Stimulated activated CD4-positive, alpha-beta T cell treated with anti-CD3 and anti-CD28 coated beads, TNF-alpha, amount 100 ng/mL, for 24 hours (primary cell): ENCODE results near the gene NSUN3.
"Not testable (repeated sequence)": the region's sequence is repeated elsewhere in the genome, so short reads cannot be mapped to it uniquely, and the experiment has no call there.

Experiments used
- DNase-seq, 3 experiments: peaks; one replicate each; pipeline ENCODE4 v3.0.0-alpha.2; 2020; ENCODE audit warnings: low read depth in 3 of 3

NSUN3 gene

DNA sequence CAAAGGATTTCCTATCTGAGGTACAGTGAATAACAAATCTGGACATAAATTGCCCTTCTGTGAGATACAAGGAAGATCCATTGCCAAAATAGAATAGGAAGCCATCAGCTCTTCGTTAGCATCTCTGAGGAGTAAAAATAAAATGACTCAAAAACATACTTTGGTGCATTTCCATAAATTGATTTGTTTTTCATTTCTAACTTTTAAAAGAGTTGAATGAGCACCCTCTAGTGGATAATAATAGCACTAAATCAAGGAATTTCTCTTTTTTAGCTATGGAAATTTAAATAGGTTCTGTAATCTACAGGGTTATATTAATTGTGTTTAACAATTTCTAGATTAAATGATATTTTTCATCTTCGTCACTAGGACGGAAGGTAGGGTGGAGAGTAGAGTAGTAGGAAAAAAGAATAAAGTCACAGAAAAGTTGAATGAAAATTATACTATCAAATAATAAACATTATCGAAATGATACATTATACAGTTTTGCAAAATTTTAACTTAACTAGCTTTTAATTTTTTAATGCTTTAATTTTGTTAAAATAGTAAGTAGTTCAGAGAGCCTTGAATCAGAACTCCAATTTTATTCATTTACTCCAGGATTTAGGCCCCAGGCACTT lies 6.4 kb downstream of the NSUN3 start:
- no peak for DNase-seq

DNA sequence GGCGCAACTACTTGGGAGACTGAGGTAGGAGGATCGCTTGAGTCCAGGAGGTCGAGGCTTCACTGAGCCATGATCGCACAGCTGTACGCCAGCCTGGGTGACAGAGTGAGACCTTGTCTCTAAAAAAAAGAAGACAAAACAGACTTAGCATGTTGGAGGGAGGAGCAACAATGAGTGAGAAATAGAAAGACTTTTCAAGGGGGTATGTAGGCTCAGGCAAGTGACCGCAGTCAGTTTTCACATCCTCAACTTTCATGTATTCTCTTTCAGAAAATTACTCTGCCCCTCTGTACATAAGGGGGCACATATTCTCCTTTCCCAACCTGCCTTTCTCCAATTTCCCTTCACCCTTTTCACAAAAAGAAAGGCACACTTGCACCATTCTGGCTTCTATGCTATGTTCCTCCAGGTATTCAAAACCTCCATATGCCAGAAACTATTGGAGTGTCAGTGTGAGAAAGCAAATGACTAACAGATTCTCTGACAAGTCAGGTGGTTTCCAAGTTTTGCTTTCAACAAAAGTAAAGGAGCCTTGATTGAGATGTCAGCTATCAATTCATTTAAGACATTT lies 7.6 kb downstream of the NSUN3 start:
- no peak for DNase-seq

DNA sequence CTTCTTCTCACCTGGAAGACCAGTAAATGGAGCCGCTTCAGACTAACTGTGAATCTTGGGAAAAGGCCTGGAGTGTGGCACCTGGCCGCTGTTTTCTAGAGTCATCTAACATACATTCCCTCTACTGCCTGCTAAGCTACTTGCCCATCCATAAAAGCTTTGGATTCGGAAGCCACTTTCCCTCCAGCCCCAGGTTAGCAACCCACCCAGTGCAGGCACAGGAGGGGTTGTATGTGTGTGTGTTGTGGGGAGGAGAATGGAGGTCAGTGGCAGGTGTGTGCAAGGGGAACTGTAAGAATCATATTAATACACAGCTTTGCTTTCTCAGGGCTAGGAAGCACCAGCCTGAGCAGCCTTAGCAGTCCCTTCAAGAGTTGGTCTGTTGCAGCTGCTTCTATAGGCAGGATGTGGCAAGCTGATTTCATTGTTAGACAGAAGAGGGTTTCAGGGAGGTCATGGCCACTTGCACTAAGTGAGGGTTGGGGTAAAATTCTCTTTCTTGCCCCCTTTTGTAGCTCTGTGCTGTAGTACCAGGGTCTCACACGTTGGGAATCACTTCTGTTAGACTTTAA lies 8.9 kb downstream of the NSUN3 start:
- no peak for DNase-seq

DNA sequence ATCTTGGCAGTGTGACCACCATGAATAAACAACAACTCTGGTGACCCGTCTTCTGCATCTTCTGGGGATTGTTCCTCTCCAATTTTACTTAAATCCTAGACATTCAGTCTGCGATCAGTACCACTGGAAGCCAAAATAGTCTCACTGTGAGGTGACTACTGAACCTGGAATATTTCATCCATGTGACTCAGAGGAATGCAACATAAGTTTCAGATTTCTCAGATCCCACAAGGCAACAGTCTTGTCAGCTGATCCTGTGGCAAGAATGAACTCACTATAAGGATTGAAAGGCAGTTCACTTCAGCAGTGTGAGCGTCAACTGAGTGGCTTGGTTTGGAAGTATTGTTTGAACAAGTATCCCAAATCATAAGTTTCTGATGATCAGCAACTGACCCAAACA lies 13.2 kb downstream of the NSUN3 start:
- no peak for DNase-seq

DNA sequence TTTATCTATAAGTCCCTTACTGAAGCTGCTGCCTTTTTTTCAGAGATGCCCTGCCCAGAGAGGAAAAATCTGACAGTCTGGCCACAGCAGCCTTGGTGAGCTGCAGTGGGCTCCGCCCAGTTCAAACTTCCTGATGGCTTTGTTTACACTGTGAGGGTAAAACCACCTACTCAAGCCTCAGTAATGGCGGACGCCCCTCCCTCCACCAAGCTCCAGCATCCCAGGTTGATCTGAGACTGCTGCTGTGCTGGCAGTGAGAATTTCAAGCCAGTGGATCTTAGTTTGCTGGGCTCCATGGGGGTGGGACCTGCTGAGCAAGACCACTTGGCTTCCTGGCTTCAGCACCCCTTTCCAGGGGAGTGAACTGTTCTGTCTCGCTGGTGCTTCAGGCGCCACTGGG lies 17.7 kb downstream of the NSUN3 start:
- not testable (repeated sequence) for DNase-seq

DNA sequence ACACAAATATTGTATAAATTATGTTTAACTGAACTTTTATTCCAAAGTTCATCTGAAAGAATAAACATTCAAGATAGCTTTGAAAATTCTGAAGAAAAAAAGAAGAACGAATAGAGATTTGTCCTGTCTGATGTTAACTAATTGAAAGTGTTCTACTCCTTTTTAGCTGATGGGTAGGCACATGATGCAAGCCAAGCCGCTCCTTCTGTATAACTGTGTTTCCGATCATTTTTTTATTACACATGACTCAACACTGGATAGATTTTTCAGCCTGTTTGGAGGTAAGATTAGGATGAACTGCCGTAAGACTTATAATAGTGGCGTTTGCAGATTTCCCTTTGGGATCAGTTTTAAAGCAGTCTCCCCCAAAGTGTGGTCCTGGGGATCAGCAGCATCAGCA lies 19.0 kb downstream of the NSUN3 start:
- DNase-seq: no peak

DNA sequence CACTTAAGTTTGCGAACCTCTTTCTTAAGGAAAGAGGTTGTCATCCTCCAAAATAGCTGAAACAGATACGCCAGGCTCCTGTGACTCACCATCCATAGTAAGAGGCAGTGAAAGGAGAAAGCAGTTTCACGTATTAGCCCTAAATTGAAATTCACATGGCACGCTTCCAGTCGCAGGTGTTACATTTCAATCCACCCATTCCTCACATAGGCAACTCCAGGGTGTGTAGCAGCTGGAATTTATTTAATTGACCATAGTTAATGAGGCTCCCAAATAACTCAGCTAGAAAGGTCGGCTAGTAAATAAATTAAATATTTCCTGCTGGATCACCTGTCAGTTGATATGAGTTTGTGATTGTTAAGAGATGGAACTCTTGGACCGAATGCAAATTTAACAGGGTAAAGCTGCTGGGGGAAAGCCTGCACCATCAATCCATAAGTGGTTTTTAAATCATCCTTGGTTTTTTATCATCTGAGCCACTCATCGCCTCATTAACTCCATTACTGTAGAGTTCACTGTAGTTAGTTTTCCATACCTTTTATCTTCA lies 19.6 kb downstream of the NSUN3 start:
- no peak for DNase-seq

DNA sequence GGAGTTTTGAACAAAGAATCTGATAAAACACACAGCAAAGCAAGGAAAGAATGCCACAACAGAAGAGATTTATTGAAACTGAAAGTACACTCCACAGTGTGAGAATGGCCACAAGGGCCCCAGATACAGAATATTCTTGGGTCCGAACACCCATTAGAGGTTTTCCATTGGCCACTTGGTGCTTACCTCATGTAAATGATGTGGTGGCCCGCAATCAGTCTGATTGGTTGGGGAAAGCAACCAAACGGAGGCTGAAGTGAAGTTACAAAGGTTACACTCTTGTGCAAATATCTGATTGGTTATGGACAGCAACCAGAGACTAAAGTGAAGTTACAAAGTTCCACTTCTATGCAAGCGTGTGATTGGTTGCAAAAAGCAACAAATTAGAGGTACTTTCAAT lies 20.4 kb downstream of the NSUN3 start:
- DNase-seq: no peak

DNA sequence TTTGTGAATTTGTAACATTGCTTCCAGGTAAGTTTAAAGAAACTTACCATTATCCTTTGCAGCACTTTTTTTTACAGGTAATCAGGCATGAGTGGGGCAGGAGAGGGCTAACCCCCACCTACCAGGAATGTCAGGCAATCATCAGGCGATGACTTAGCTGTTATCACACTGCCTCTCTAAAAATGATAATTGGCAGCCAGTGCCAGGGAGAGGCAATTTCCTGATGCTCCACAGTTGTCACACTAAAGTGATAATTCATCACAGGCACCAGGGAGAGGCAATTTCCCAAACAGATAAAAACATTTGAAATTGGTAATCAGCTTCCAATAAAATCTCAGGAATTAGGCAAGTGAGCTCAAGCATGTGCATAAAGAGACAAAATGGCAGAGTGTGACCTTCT lies 26.3 kb downstream of the NSUN3 start:
- no peak for DNase-seq

DNA sequence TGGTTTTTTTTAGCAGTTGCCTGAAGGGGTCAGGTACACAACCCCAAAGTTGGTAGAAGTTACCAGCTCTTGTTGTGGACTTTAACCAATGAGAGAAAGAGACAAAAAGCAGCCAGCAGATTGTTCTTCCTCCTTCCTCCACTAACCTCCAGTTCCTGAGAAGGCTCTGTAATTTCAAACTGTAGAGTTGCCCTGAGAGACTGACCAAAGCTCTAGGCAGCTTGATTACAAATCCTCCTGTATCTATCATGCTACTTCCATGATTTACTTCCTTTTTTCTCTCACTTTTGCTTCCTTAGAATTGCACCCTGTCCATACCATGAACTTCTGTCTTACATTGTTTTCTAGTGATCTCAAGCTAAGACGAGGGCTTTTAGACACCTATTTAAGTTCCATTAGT lies 29.2 kb downstream of the NSUN3 start:
- no peak for DNase-seq

DNA sequence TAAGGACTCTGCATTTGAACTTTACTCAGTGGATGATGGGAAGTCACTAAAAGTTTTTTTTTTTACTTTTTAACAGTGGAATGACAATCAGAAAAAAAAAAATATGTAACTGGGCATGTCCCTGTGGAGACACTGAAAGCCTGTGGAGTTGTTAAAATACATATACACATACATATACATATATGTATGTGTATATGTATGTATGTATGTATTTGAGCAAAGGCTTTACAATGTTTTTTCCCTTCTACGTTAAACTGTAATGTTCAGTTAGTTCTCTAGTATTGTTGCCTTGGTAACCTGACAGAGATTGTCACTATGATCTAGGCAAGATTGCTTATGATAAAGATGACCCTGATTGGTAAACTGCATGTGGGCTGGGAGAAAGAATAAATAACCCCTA lies 30.3 kb downstream of the NSUN3 start:
- no peak for DNase-seq

DNA sequence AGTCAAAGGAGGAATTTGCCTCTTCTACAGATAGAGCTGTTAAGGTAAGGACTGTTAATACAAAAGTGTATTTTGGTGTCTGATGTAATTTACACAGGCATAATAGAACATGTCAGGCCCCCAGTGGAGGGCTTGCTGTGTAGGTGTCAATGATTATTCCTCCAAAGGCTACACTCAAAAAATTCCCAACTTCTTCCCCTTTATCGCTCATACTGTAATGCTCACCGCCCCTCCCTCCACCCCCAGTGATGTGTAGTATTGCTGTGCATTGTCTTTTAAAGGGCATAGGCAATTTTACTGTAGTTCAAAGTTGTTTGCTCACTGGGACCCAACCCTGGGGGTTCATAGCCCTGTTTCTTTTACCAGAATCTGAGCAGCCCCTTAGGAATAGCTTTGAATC lies 32.2 kb downstream of the NSUN3 start:
- DNase-seq: no peak

DNA sequence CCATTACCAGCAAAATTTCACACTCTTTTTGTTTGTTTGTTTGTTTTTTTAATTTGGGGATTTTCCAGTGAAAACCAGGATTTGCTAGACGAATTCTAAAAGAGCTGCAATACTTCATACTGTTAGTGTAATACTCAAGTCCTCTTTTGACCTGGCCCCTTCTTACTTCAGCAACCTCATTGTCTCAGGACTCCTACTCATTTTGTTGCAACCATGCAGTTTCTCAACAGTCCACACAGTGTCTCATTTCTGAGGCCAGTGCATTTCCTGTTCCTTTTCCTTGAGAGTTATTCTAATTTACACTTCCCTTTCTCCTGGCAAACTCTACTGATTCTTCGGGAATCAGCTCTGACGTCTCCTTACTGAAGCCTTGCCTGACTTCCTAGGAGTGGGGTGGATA lies 35.6 kb downstream of the NSUN3 start:
- DNase-seq: no peak

DNA sequence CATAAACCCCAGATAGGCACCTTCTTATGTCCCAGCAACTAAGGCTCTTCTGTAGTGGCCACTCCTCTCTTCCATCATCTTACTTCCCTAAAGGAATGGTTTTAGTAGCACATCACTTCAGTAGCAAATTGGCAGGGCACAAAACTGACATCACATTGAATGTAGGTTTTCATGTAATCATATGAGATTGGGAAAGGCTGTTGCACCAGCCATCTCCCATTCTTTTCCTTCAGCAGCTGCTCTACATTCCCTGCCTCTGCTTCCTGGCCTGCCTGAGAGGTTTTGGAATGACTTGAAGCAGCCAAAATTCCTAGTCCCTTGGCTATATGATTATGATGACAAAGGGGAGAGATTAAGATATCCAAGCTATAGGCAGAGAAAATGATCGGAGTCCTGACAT lies 36.5 kb downstream of the NSUN3 start:
- DNase-seq: no peak

DNA sequence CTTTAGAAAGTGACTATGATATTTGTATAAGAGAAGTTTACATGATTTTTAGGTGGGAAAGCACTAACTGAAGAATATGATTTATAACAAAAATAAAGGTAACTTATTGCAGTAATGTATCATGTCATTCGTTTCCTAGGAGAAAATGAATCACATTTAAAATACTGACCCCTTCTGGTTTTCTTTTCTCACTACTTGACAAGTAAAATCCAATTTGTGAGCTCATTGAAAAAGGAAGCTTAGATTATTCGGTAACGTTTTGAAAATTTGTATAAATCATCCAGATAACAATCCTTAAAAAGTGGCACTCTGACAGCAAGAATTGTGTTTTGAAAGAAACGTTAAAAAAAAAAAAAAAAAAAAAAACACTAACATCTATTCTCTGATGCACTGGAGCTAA lies 39.0 kb downstream of the NSUN3 start:
- no peak for DNase-seq

DNA sequence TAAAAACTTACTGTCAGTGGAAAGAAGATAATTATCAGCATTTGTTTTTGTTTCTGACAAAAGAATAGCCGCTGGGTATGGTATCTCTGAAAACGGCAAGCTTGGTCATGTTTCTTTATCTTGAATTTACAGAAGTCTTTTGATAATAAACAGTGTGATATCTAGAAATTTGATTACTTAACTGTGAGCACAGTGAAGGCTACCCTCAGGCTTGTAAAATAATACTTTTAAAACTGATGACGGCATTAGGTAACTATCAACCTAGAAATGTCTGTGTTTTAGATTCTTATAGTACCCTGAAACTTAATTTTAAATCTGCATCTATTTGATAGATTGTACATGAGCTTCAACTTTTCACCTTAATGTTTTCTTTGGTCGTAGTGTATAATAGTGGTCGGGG lies 43.4 kb downstream of the NSUN3 start:
- no peak for DNase-seq

DNA sequence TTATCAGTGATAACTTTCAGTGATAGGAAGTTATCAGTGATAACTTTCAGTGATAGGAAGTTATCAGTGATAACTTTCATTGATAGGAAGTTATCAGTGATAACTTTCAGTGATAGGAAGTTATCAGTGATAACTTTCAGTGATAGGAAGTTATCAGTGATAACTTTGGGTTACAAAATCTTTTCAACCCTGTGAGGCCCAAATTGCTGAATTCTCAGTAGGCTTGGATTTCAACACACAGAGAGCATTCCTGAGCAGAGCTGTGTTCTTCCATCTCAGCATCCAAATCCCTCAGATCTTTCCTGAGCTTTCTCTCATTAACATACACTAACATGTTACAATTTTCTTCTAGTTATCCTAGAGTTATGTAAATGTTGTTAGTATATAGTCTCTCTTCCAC lies 47.4 kb downstream of the NSUN3 start:
- DNase-seq: not testable (repeated sequence)

DNA sequence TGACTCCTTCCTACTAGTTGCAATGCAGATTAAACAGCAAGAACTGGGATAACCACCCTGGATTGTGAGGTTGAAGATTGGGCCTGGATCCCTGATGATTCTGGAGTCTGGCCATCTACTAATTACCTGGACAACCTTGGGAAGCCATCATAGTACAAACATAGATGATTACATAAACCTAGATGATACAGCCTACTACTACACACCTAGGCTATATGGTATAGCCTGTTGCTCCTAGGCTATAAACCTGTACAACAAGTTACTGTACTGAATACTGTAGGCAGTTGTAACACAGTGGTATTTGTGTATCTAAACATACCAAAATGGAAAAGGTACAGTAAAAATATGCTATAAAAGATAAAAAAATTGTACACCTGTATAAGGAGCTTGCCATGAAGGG lies 48.0 kb downstream of the NSUN3 start:
- no peak for DNase-seq

DNA sequence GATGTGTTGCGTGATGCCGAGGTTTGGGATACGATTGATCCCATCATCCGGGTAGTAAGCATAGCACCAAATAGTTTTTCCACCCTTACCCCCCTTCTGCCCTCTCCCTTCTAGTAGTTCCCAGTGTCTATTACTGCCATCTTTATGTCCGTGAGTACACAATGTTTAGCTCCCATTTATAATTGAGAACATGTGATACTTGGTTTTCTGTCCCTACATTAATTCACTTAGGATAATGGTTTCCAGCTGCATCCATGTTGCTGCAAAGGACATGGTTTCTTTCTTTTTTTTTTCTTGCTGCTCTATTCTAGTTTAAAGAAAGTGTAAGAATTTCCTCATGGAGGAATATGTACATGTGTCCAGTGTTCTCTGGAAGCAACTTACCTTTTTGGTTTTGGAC lies 51.8 kb downstream of the NSUN3 start:
- no peak for DNase-seq

DNA sequence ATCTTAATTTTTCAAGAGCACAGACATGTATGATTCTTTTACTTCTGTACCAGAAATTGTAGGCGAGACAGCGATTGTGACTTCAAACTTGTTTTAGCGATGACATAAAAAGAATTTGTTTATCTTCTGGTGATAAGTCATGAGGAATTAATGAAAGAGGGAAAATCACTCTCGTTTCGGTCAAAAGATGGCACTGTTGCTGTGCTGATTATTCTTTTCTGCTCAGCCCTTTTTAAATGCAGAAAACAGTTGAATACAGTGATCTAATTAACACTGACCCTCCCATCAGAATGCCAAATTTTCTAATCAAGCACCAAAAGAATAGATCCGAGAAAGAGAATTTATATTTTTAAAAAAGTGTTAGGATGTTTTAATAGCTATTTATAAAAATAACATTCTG lies 52.6 kb downstream of the NSUN3 start:
- DNase-seq: no peak

DNA sequence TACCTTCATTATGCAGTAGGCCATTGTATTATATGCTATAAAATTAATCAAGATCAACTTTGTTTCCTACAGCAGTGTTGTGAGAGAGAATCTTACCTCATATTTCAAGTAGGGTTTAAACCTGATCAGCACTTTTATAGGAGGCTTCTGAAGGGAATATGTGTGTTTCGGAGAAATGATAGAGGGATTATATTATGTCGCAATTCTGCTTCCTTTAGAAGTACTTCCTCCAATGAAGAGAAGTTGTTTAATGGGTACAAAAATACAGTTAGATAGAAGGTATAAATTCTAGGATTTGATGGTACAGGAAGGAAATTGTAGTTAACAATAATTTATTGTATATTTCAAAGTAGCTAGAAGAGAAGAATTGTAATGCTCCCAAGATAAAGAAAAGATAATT lies 54.9 kb downstream of the NSUN3 start:
- no peak for DNase-seq

DNA sequence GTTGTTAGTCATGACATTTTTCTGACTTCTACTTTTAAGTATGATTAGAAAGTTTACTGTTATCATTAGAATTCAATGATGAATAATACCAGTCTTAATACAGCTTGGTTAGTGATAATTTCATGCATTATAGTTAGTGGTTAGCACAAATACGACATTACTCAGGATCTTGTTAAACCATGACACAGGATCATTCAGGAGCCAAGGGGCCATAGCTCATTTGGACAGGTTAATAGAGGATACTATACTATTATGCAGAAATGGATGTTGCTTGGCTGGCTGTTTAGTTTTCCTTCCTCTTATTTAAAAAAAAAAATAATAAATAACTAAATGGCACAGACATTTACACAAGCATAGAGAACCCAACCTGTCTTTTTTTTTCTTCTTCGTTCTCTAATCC lies 55.5 kb downstream of the NSUN3 start:
- DNase-seq: no peak

DNA sequence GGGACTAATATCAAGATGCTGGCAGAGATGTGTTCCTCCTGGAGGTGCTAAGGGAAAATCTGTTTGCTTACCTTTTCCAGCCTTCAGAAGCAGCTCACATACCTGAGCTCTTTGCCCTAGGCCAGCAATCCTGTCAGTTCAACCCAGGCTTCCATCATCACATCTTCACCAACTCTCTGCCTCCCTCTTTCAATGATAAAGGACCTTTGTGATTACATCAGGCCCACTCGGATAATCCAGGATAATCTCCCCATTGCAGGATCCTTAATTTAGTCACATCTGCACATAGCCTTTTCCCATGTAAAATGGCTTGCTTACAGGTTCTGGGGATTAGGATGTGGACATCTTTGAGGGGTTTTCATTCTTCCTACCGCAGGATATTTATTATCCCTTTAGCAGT lies 58.3 kb downstream of the NSUN3 start:
- no peak for DNase-seq

DNA sequence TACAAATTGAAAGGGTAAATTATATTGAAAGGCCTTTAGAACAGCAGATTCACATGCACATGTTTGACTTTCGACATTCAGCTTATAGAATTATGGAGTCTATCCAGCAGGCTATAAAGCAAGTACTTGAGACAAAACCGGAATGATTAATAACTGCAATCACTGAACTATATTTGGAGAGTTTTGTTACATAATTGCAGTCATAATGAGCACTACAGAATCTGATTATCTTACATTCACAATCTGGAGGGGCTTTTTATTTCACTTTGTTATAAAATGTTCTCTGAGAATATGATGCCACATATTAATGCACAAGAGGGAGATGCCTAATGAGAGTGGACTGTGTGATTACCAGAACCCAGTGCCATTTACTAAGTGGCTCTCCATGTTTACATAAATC lies 64.3 kb downstream of the NSUN3 start:
- no peak for DNase-seq
